ENCODE data around the gene TRIM43. TPM values are rescaled to one million over a fixed set of nuclear protein-coding genes. Genes with fewer than 3 reads are reported as not detected.

Gene TRIM43
- total RNA-seq, 2 experiments from 2014 or later, result not detected

DNA sequence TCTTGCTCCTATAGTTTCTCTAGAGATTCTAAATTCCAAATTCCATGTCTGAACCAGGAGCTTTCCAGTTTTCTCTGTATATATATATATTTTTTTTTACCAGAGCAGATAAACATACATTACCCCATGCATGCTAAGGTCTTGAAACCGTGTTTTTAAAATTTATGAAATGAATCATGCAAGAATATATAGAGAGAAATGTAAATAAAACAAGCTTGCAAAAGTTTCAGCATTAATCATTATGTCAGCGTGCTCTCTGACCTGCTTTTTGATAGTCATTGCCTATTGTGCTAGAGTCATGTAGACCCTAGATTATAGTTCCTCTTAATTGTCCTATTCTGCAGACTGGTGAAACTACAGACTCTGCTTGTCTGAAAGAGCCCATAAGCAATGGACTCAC is 22.6 kb upstream of the TRIM43 start:
- Histone ChIP-seq H3K9me3 (ENCODE audit: low read length) (no peaks in the 10 kb centered on the region), H3K9me2 (ENCODE audit: insufficient read depth, low read length) (no peaks in the 10 kb centered on the region), H3K4me2 (ENCODE audit: low read length) (no peak overlapping the region), H4K20me1 (ENCODE audit: insufficient read depth, low read length) (no peaks in the 10 kb centered on the region), H3K4me1 (ENCODE audit: insufficient read depth, low read length, poor library complexity, severe bottlenecking) (no peaks in the 10 kb centered on the region), H3K4me3 (ENCODE audit: low read depth, low read length, poor library complexity, severe bottlenecking) (no peak overlapping the region), H3K36me3 (ENCODE audit: insufficient read depth, low read length) (no peaks in the 10 kb centered on the region), H2AFZ (ENCODE audit: low read length) (no peak overlapping the region), H3K79me2 (ENCODE audit: insufficient read depth, low read depth, low read length) (no peaks in the 10 kb centered on the region), H3K27ac (ENCODE audit: low read depth, low read length, poor library complexity, severe bottlenecking) (no peak overlapping the region)
- CTCF ChIA-PET (ENCODE audit: unreplicated experiment), result no interaction called here
- no TSS peak for BruUV-seq (replicated peaks)
- DNase-seq (ENCODE audit: low spot score), result no peak
- TF ChIP-seq, protein P1, sequence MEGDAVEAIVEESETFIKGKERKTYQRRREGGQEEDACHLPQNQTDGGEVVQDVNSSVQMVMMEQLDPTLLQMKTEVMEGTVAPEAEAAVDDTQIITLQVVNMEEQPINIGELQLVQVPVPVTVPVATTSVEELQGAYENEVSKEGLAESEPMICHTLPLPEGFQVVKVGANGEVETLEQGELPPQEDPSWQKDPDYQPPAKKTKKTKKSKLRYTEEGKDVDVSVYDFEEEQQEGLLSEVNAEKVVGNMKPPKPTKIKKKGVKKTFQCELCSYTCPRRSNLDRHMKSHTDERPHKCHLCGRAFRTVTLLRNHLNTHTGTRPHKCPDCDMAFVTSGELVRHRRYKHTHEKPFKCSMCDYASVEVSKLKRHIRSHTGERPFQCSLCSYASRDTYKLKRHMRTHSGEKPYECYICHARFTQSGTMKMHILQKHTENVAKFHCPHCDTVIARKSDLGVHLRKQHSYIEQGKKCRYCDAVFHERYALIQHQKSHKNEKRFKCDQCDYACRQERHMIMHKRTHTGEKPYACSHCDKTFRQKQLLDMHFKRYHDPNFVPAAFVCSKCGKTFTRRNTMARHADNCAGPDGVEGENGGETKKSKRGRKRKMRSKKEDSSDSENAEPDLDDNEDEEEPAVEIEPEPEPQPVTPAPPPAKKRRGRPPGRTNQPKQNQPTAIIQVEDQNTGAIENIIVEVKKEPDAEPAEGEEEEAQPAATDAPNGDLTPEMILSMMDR (conservative IDR thresholded peaks at IDR 0.05; ENCODE audit: low read length), result no peak
- TF ChIP-seq EZH2phosphoT487 (IDR thresholded peaks at IDR 0.05; ENCODE audit: borderline replicate concordance, low read depth, low read length), result no peak
- intact Hi-C loops (cut with micrococcal nuclease; ENCODE audit: unreplicated experiment), result no loop called here
- POLR2A ChIA-PET, result no interaction called here

DNA sequence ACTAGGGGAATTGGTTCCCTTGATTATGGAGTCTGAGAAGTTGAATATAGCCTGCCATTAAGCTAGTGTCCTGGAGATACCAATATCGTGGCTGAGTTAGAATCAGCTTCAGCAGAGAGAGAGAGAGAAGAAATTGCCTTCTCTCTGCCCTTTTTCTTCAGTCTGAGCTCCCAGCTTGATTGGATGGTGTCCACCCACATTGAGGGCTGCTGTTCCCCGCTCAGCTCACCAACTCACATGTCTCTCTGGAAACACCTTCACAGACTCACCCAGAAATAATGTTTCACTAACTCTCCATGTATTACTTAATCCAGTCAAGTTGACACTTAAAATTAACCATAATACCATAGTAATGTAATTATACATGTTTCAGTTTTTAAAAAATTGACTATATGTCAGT is 17.9 kb upstream of the TRIM43 start:
- Histone ChIP-seq H3K27ac (ENCODE audit: low read depth, low read length, poor library complexity, severe bottlenecking) (no peak overlapping the region), H3K9me2 (ENCODE audit: insufficient read depth, low read length) (no peaks in the 10 kb centered on the region), H3K79me2 (ENCODE audit: insufficient read depth, low read depth, low read length) (no peaks in the 10 kb centered on the region), H3K4me3 (ENCODE audit: low read depth, low read length, poor library complexity, severe bottlenecking) (no peak overlapping the region), H2AFZ (ENCODE audit: low read length) (no peak overlapping the region), H3K4me2 (ENCODE audit: low read length) (no peak overlapping the region), H3K9me3 (ENCODE audit: low read length) (no peaks in the 10 kb centered on the region), H3K4me1 (ENCODE audit: insufficient read depth, low read length, poor library complexity, severe bottlenecking) (no peaks in the 10 kb centered on the region), H4K20me1 (ENCODE audit: insufficient read depth, low read length) (no peaks in the 10 kb centered on the region), H3K36me3 (ENCODE audit: insufficient read depth, low read length) (no peaks in the 10 kb centered on the region)
- ChIA-PET CTCF (ENCODE audit: unreplicated experiment) (no interaction called here), POLR2A (no interaction called here)
- TF ChIP-seq, protein P1 (conservative IDR thresholded peaks at IDR 0.05; ENCODE audit: low read length), result no peak
- TF ChIP-seq EZH2phosphoT487 (IDR thresholded peaks at IDR 0.05; ENCODE audit: borderline replicate concordance, low read depth, low read length), result no peak
- DNase-seq (ENCODE audit: low spot score), result no peak
- no TSS peak for BruUV-seq (replicated peaks)
- intact Hi-C loops (cut with micrococcal nuclease; ENCODE audit: unreplicated experiment), result no loop called here

DNA sequence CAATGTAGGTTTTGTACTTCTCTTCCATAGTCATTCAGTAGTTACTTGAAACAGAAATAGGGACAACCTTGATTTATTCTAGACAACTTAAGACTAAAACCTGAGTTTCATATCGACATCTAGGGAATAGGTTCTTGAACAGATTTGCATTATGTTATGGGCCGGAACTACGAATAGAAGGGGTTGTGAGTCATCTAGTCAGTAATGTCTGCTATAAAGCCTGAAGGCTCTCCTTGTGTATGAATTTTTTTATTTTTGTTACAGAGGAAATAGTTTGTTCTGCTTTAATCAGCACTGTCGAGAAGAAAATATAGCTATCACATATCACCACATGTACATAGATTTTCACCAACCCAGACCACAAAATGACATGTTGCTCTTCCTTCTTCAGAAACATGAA is 17.3 kb upstream of the TRIM43 start:
- Histone ChIP-seq H3K36me3 (ENCODE audit: insufficient read depth, low read length) (no peaks in the 10 kb centered on the region), H3K9me3 (ENCODE audit: low read length) (no peaks in the 10 kb centered on the region), H3K27ac (ENCODE audit: low read depth, low read length, poor library complexity, severe bottlenecking) (no peak overlapping the region), H3K4me2 (ENCODE audit: low read length) (no peak overlapping the region), H3K9me2 (ENCODE audit: insufficient read depth, low read length) (no peaks in the 10 kb centered on the region), H2AFZ (ENCODE audit: low read length) (no peak overlapping the region), H3K4me1 (ENCODE audit: insufficient read depth, low read length, poor library complexity, severe bottlenecking) (no peaks in the 10 kb centered on the region), H3K4me3 (ENCODE audit: low read depth, low read length, poor library complexity, severe bottlenecking) (no peak overlapping the region), H4K20me1 (ENCODE audit: insufficient read depth, low read length) (no peaks in the 10 kb centered on the region), H3K79me2 (ENCODE audit: insufficient read depth, low read depth, low read length) (no peaks in the 10 kb centered on the region)
- intact Hi-C loops (cut with micrococcal nuclease; ENCODE audit: unreplicated experiment), result no loop called here
- ChIA-PET CTCF (ENCODE audit: unreplicated experiment) (no interaction called here), POLR2A (no interaction called here)
- TF ChIP-seq, protein P1 (conservative IDR thresholded peaks at IDR 0.05; ENCODE audit: low read length), result no peak
- no peak for TF ChIP-seq EZH2phosphoT487 (IDR thresholded peaks at IDR 0.05; ENCODE audit: borderline replicate concordance, low read depth, low read length)
- no TSS peak for BruUV-seq (replicated peaks)
- DNase-seq (ENCODE audit: low spot score), result no peak
